Suprapubic skin (tissue), 4 donors: Measurements from ENCODE around the gene LRRC8D.

Source experiments
- EP300 ChIP-seq: sonication (generic); formaldehyde crosslinking; IDR thresholded peaks from one replicate; pipeline ENCODE4 v1.6.1; 2017; ENCODE audit warnings: antibody characterized with exemption
- POLR2A ChIP-seq, 2 donors: fragments of 450-650 bp; IDR thresholded peaks; one replicate each; pipeline ENCODE4 v1.6.1; 2017; ENCODE audit warnings: antibody characterized with exemption in 2 of 2, mild to moderate bottlenecking in 2 of 2, moderate library complexity in 2 of 2
- POLR2AphosphoS5 ChIP-seq, 3 donors: sonication (generic); formaldehyde crosslinking; IDR thresholded peaks; one replicate each; pipeline ENCODE4 v1.6.1; 2017; ENCODE audit warnings: antibody characterized with exemption in 3 of 3
- TF ChIP-seq, protein P1 (sequence below), 2 donors: fragments of 200-600 bp in 1 of 2; fragments of 450-650 bp in 1 of 2; sonication (generic) in 1 of 2; IDR thresholded peaks; one replicate each; pipeline ENCODE4 v1.5.1; 2016 to 2019; ENCODE audit warnings: antibody characterized with exemption in 2 of 2, mild to moderate bottlenecking in 1 of 2, moderate library complexity in 1 of 2

DNA sequence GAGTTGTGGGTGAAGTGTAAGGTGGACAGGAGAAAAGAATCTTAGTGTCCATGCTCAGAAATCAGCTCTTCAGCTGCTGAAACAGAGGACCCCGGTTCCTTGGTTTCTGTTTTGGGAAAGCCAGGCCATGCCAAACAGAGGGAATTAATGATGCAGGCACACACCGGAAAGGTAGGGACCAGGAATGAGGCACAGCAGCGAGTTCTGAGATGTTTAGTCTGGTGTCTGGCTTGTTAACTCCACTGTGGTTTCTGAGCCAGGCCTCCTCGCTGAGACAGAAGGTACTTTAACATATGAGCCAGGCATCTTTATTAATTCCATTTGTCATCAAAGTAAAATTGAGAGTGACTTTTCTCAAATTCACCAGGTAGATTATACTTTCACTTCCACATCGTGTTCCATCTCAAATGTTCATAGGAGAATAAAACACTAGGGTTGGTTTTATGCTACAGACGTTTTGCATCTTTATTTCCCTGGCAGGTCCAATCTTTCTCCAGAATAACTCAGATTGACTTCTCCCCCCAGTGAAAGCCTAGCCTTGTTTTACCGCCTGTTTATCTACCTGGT is 23.5 kb downstream of the LRRC8D start:
- TF ChIP-seq, protein P1, sequence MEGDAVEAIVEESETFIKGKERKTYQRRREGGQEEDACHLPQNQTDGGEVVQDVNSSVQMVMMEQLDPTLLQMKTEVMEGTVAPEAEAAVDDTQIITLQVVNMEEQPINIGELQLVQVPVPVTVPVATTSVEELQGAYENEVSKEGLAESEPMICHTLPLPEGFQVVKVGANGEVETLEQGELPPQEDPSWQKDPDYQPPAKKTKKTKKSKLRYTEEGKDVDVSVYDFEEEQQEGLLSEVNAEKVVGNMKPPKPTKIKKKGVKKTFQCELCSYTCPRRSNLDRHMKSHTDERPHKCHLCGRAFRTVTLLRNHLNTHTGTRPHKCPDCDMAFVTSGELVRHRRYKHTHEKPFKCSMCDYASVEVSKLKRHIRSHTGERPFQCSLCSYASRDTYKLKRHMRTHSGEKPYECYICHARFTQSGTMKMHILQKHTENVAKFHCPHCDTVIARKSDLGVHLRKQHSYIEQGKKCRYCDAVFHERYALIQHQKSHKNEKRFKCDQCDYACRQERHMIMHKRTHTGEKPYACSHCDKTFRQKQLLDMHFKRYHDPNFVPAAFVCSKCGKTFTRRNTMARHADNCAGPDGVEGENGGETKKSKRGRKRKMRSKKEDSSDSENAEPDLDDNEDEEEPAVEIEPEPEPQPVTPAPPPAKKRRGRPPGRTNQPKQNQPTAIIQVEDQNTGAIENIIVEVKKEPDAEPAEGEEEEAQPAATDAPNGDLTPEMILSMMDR (IDR thresholded peaks at IDR 0.05): no peak
- TF ChIP-seq POLR2A (IDR thresholded peaks at IDR 0.05): no peak
- TF ChIP-seq EP300: no peak
- no peak for TF ChIP-seq POLR2AphosphoS5 (IDR thresholded peaks at IDR 0.05)
